B cell (primary cell): ENCODE measurements around the gene RABGAP1L. TPM values are rescaled to one million over a fixed set of nuclear protein-coding genes. Genes with fewer than 3 reads are reported as not detected.

Experiments used
- ATAC-seq: fragments of 200-7000 bp; cut with Tn5 transposase; one replicate; pipeline ENCODE4 v1.10.0; 2021; ENCODE audit warnings: low read depth, mild to moderate bottlenecking, moderate number of reproducible peaks, moderate library complexity
- CTCF ChIA-PET: fragments of 350-600 bp; sonication (Branson Sonifier 250); formaldehyde crosslinking; loops from one replicate; lab custom pipeline; 2021; ENCODE audit warnings: antibody characterized with exemption, inconsistent platforms; lab: Charles Lee
- POLR2A ChIA-PET: fragments of 350-600 bp; sonication (Branson Sonifier 250); formaldehyde crosslinking; loops from one replicate; lab custom pipeline; 2021; ENCODE audit warnings: antibody characterized with exemption; lab: Charles Lee
- DNase-seq: peaks from one replicate; pipeline ENCODE4 v3.0.0; 2013
- H2AFZ ChIP-seq: 2 replicates; pipeline ENCODE4 v1.6.1; 2012; ENCODE audit warnings: mild to moderate bottlenecking, low read depth, low read length; ENCODE audit not compliant: insufficient read depth, poor library complexity, severe bottlenecking
- H3K27ac ChIP-seq, 2 donors: 1 replicate in 1 of 2; 2 replicates in 1 of 2; pipeline ENCODE4 v1.5.1; 2012 to 2013; ENCODE audit warnings: low read length in 2 of 2, mild to moderate bottlenecking in 2 of 2, moderate library complexity in 1 of 2
- H3K27me3 ChIP-seq, 4 experiments: fragments of 200-600 bp in 1 of 4; sonication (generic) in 1 of 4; replicated peaks in 1 of 4; 1 replicate in 2 of 4; 2 replicates in 2 of 4; pipeline versions ENCODE4 v1.6.1 to v1.7.0; 2013 to 2016; ENCODE audit warnings: low read length in 3 of 4, mild to moderate bottlenecking in 2 of 4, mixed read lengths in 1 of 4, moderate library complexity in 1 of 4; ENCODE audit not compliant: insufficient read depth in 4 of 4, control insufficient read depth in 3 of 4; ENCODE audit errors: control extremely low read depth in 1 of 4
- H3K36me3 ChIP-seq, 2 experiments: replicated peaks in 1 of 2; 1 replicate in 1 of 2; 2 replicates in 1 of 2; pipeline versions ENCODE4 v1.6.1 to v1.7.1; 2013; ENCODE audit warnings: low read length in 1 of 2; ENCODE audit not compliant: insufficient read depth in 2 of 2, control insufficient read depth in 1 of 2; ENCODE audit errors: control extremely low read depth in 1 of 2, extremely low read depth in 1 of 2
- H3K4me1 ChIP-seq, 2 donors: fragments of 200-600 bp in 1 of 2; sonication (generic) in 1 of 2; 1 replicate in 1 of 2; 2 replicates in 1 of 2; pipeline versions ENCODE4 v1.5.1 to v1.6.1; 2013 to 2017; ENCODE audit warnings: low read length in 2 of 2; ENCODE audit not compliant: control insufficient read depth in 2 of 2, insufficient read depth in 2 of 2
- H3K4me2 ChIP-seq: replicated peaks from 2 replicates; pipeline ENCODE3; 2012; ENCODE audit warnings: mild to moderate bottlenecking, low read depth, low read length; ENCODE audit not compliant: poor library complexity, severe bottlenecking
- H3K4me3 ChIP-seq, 5 experiments: fragments of 200-600 bp in 1 of 5; sonication (generic) in 1 of 5; 1 replicate in 3 of 5; 2 replicates in 2 of 5; pipeline versions ENCODE4 v1.5.1 to v1.7.0; 2011 to 2016; ENCODE audit warnings: low read length in 4 of 5, mild to moderate bottlenecking in 4 of 5, low read depth in 2 of 5, control low read depth in 1 of 5, moderate library complexity in 1 of 5; ENCODE audit not compliant: insufficient read depth in 1 of 5; ENCODE audit errors: control extremely low read depth in 1 of 5, extremely low read depth in 1 of 5
- H3K79me2 ChIP-seq: fragments of 200-600 bp; sonication (generic); one replicate; pipeline ENCODE4 v1.6.0; 2016; ENCODE audit warnings: low read length; ENCODE audit not compliant: control insufficient read depth, insufficient read depth
- H3K9ac ChIP-seq: fragments of 200-600 bp; sonication (generic); 2 replicates; pipeline ENCODE4 v1.6.1; 2017; ENCODE audit warnings: mild to moderate bottlenecking, low read length, moderate library complexity
- H3K9me3 ChIP-seq, 3 donors: one replicate each; pipeline versions ENCODE4 v1.6.1 to v1.7.1; 2013; ENCODE audit warnings: low read length in 2 of 3; ENCODE audit not compliant: control insufficient read depth in 2 of 3, insufficient read depth in 1 of 3; ENCODE audit errors: control extremely low read depth in 1 of 3
- H4K20me1 ChIP-seq: 2 replicates; pipeline ENCODE4 v1.6.0; 2012; ENCODE audit warnings: mild to moderate bottlenecking, low read length; ENCODE audit not compliant: insufficient read depth, control insufficient read depth, poor library complexity, severe bottlenecking
- H3K27ac Mint-ChIP-seq: one replicate; pipeline ENCODE4 v1.8.0; 2021; ENCODE audit warnings: mixed read lengths
- H3K27me3 Mint-ChIP-seq: one replicate; pipeline ENCODE4 v1.8.0; 2021; ENCODE audit warnings: mixed read lengths
- H3K4me1 Mint-ChIP-seq: one replicate; pipeline ENCODE4 v1.8.0; 2021; ENCODE audit warnings: mixed read lengths
- H3K4me3 Mint-ChIP-seq: one replicate; pipeline ENCODE4 v1.8.0; 2021; ENCODE audit warnings: mixed read lengths
- H3K9me3 Mint-ChIP-seq: one replicate; pipeline ENCODE4 v1.8.0; 2022; ENCODE audit warnings: mixed read lengths; ENCODE audit not compliant: insufficient read depth
- CTCF ChIP-seq: fragments of 200-600 bp; IDR thresholded peaks from one replicate; pipeline ENCODE4 v1.8.0; 2022; ENCODE audit warnings: antibody characterized with exemption, mild to moderate bottlenecking
- EZH2 ChIP-seq: IDR thresholded peaks from 2 replicates; pipeline ENCODE4 v1.6.1; 2012; ENCODE audit warnings: borderline replicate concordance, low read depth, mild to moderate bottlenecking, moderate library complexity, low read length; ENCODE audit not compliant: insufficient read depth, poor library complexity, severe bottlenecking
- WGBS: methylation state at CpG from one replicate; pipeline ENCODE4 v1.1.5; 2013; ENCODE audit warnings: missing lambda C conversion rate; ENCODE audit not compliant: insufficient coverage; 5-methylcytosine and 5-hydroxymethylcytosine counted together
- intact Hi-C: fragments of 100-400 bp; cut with micrococcal nuclease; formaldehyde crosslinking; loops from one replicate; pipeline ENCODE4 v1.10.0; 2022
- polyA plus RNA-seq: library from polyadenylated mRNA; depleted of rRNA; stranded (reverse); fragments of >200 nt; gene quantifications from 2 replicates; pipeline ENCODE4 v1.2.3, GENCODE V29; 2012
- total RNA-seq, 2 donors: library from RNA; stranded (reverse); fragments of 120-200 nt in 1 of 2; gene quantifications; 1 replicate in 1 of 2; 2 replicates in 1 of 2; pipeline versions ENCODE4 v1.2.3 to v1.2.4, GENCODE V29; 2013 to 2022

The RABGAP1L gene
- total and polyA plus RNA-seq, 2 donors (not counting 1 experiment from before 2014, with no cell fraction given): 34.9 to 159 TPM

GRCh38 chr1:174239541-174239940 lies 80.2 kb downstream of the RABGAP1L start:
- Histone ChIP-seq H3K9me3 (no peaks in the 10 kb centered on the region), H3K9ac (no peak overlapping the region), H3K4me2 (no peak overlapping the region), H3K4me3 (no peak overlapping the region), H3K79me2 (peaks cover 5% of the 10 kb centered on the region), H4K20me1 (no peaks in the 10 kb centered on the region), H3K36me3 (peaks cover 3 to 31% of the 10 kb centered on the region in 2 experiments), H3K27me3 (no peaks in the 10 kb centered on the region), H3K4me1 (no peaks in the 10 kb centered on the region), H2AFZ (no peak overlapping the region), H3K27ac (no peak overlapping the region)
- POLR2A ChIA-PET: no interaction called here
- WGBS: no CpG with 5 or more reads among the region's 1 CpG
- intact Hi-C loops: no loop called here
- Mint-ChIP-seq H3K9me3 (no peaks in the 10 kb centered on the region), H3K4me1 (peaks cover 2% of the 10 kb centered on the region), H3K27me3 (no peaks in the 10 kb centered on the region), H3K4me3 (no peak overlapping the region), H3K27ac (no peak overlapping the region)
- CTCF ChIA-PET: no interaction called here
- ATAC-seq (no peak), DNase-seq (no peak)
- TF ChIP-seq EZH2 (no peak), CTCF (no peak)

GRCh38 chr1:174242856-174243255 lies 83.5 kb downstream of the RABGAP1L start:
- intact Hi-C loops: no loop called here
- POLR2A ChIA-PET: no interaction called here
- no peak overlapping the region for H3K9ac ChIP-seq
- ATAC-seq (no peak), DNase-seq (no peak)
- H3K4me3 Mint-ChIP-seq: no peak overlapping the region
- no peak overlapping the region for H3K4me3 ChIP-seq
- no peak overlapping the region for H2AFZ ChIP-seq
- no peaks in the 10 kb centered on the region for H3K27me3 ChIP-seq
- CTCF ChIA-PET: no interaction called here
- H4K20me1 ChIP-seq: no peaks in the 10 kb centered on the region
- no peak overlapping the region for H3K27ac Mint-ChIP-seq
- peaks cover 3 to 35% of the 10 kb centered on the region in 2 experiments for H3K36me3 ChIP-seq
- TF ChIP-seq EZH2 (no peak), CTCF (no peak)
- H3K27me3 Mint-ChIP-seq: no peaks in the 10 kb centered on the region
- H3K9me3 Mint-ChIP-seq: no peaks in the 10 kb centered on the region
- H3K4me1 Mint-ChIP-seq: peaks cover 2% of the 10 kb centered on the region
- H3K27ac ChIP-seq: no peak overlapping the region
- H3K79me2 ChIP-seq: peaks cover 5% of the 10 kb centered on the region
- no peak overlapping the region for H3K4me2 ChIP-seq
- H3K4me1 ChIP-seq: no peaks in the 10 kb centered on the region
- WGBS: 93% methylated on average over 2 of the region's 2 CpGs
- no peaks in the 10 kb centered on the region for H3K9me3 ChIP-seq
